Nephron (organoid): ENCODE data around the gene AFAP1.

Experiments used
- H3K27ac Mint-ChIP-seq, 3 experiments: 2 replicates each; pipeline ENCODE4 v1.8.0; 2020; ENCODE audit warnings: mixed read lengths in 3 of 3, mild to moderate bottlenecking in 2 of 3, moderate library complexity in 1 of 3
- H3K27me3 Mint-ChIP-seq: 2 replicates; pipeline ENCODE4 v1.8.0; 2021; ENCODE audit warnings: low read depth, mild to moderate bottlenecking, moderate library complexity, mixed read lengths
- H3K36me3 Mint-ChIP-seq: 2 replicates; pipeline ENCODE4 v1.8.0; 2020; ENCODE audit warnings: low read depth, mixed read lengths
- H3K4me1 Mint-ChIP-seq: 2 replicates; pipeline ENCODE4 v1.8.0; 2020; ENCODE audit warnings: mixed read lengths
- H3K4me3 Mint-ChIP-seq, 3 experiments: 2 replicates each; pipeline ENCODE4 v1.8.0; 2020; ENCODE audit warnings: mild to moderate bottlenecking in 3 of 3, mixed read lengths in 3 of 3, moderate library complexity in 2 of 3
- H3K9me3 Mint-ChIP-seq: 2 replicates; pipeline ENCODE4 v1.8.0; 2020; ENCODE audit warnings: mixed read lengths
- CTCF ChIP-seq, 3 experiments: fragments of 200-600 bp; sonication (generic); IDR thresholded peaks; one replicate each; pipeline ENCODE4 v1.5.0; 2021; ENCODE audit warnings: antibody characterized with exemption in 3 of 3; ENCODE audit not compliant: unreplicated experiment in 3 of 3

The AFAP1 gene

GRCh38 chr4:7786517-7786916 is 153.1 kb downstream of the AFAP1 start:
- H3K4me3 Mint-ChIP-seq, result no peak overlapping the region
- H3K27me3 Mint-ChIP-seq, result no peaks in the 10 kb centered on the region
- TF ChIP-seq CTCF (IDR thresholded peaks at IDR 0.05; ENCODE audit: unreplicated experiment in 3 of 3), result no peak
- no peaks in the 10 kb centered on the region for H3K9me3 Mint-ChIP-seq
- no peak overlapping the region for H3K27ac Mint-ChIP-seq
- peaks cover 41% of the 10 kb centered on the region for H3K4me1 Mint-ChIP-seq
- H3K36me3 Mint-ChIP-seq, result peaks cover 51% of the 10 kb centered on the region

- Mint-ChIP-seq H3K36me3 (peaks cover 52% of the 10 kb centered on the region), H3K27me3 (no peaks in the 10 kb centered on the region), H3K4me3 (no peak overlapping the region), H3K27ac (no peak overlapping the region), H3K4me1 (peaks cover 44% of the 10 kb centered on the region), H3K9me3 (no peaks in the 10 kb centered on the region)
- no peak for TF ChIP-seq CTCF (IDR thresholded peaks at IDR 0.05; ENCODE audit: unreplicated experiment in 3 of 3)
These were observed 153.6 kb downstream of the AFAP1 start for GRCh38 chr4:7786040-7786439.

GRCh38 chr4:7785017-7785416 is 154.6 kb downstream of the AFAP1 start:
- no peak for TF ChIP-seq CTCF (IDR thresholded peaks at IDR 0.05; ENCODE audit: unreplicated experiment in 3 of 3)
- Mint-ChIP-seq H3K4me1 (peaks cover 45% of the 10 kb centered on the region), H3K4me3 (no peak overlapping the region), H3K27me3 (no peaks in the 10 kb centered on the region), H3K36me3 (peaks cover 54% of the 10 kb centered on the region), H3K27ac (peak overlapping the region in 2 of 3 experiments; percentile 34 to 63), H3K9me3 (no peaks in the 10 kb centered on the region)

GRCh38 chr4:7784131-7784870 is 155.4 kb downstream of the AFAP1 start:
- no peaks in the 10 kb centered on the region for H3K27me3 Mint-ChIP-seq
- H3K9me3 Mint-ChIP-seq, result no peaks in the 10 kb centered on the region

GRCh38 chr4:7783541-7783940 is 156.1 kb downstream of the AFAP1 start:
- Mint-ChIP-seq H3K4me3 (no peak overlapping the region), H3K4me1 (peaks cover 57% of the 10 kb centered on the region), H3K9me3 (no peaks in the 10 kb centered on the region), H3K27ac (peak overlapping the region; percentile 68 to 80 (median 71)), H3K27me3 (no peaks in the 10 kb centered on the region), H3K36me3 (peaks cover 69% of the 10 kb centered on the region)
- TF ChIP-seq CTCF (IDR thresholded peaks at IDR 0.05; ENCODE audit: unreplicated experiment in 3 of 3), result no peak

More at GRCh38 chr4:7784131-7784870, 155.4 kb downstream of the AFAP1 start:
- peaks cover 61% of the 10 kb centered on the region for H3K36me3 Mint-ChIP-seq
- peak overlapping the region in 2 of 3 experiments; percentile 34 to 68 for H3K27ac Mint-ChIP-seq
- H3K4me3 Mint-ChIP-seq, result no peak overlapping the region
- H3K4me1 Mint-ChIP-seq, result peaks cover 50% of the 10 kb centered on the region
- TF ChIP-seq CTCF (IDR thresholded peaks at IDR 0.05; ENCODE audit: unreplicated experiment in 3 of 3), result no peak

GRCh38 chr4:7782783-7783182 is 156.9 kb downstream of the AFAP1 start:
- Mint-ChIP-seq H3K27ac (peak overlapping the region; percentile 71 to 91 (median 80)), H3K9me3 (no peaks in the 10 kb centered on the region), H3K27me3 (no peaks in the 10 kb centered on the region), H3K4me3 (no peak overlapping the region), H3K4me1 (peaks cover 65% of the 10 kb centered on the region), H3K36me3 (peaks cover 76% of the 10 kb centered on the region)
- no peak for TF ChIP-seq CTCF (IDR thresholded peaks at IDR 0.05; ENCODE audit: unreplicated experiment in 3 of 3)
